Measurements from ENCODE around the gene NANOS2. TPM values are rescaled to one million over a fixed set of nuclear protein-coding genes. Genes with fewer than 3 reads are reported as not detected.
A peak's percentile ranks its signal among the peaks of the same experiment; 100 is the strongest.

The NANOS2 gene
- total and polyA plus RNA-seq, 2 of the 13 experiments (the other 11 are each of a cell fraction or from before 2014, with no cell fraction given), result not detected

DNA sequence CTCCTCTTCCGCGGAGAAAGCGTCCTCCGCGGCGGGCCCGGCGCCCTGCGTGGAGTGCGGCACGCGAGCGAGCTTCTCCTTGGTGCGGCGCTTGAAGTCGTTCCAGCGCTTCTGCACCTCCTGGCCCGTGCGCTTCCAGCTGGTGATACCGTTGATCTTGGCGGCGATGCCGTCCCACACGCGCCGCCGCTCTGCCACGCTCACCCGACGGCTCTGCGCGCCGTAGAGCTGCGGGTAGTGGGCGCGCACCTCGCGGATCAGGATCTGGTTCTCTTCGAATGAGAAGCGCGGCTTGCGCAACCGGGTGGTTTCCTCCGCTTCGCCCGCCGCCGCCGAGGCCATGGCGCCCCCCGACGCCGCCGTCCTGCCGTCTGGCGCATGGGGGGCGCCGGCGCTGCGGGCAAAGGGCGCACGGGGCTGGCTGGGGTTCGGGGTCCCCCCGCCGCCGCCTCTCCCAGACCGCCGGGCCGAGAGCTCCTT is 13.1 kb downstream of the NANOS2 start (continued):
- TF ChIP-seq ZSCAN5A (CRISPR knock-in tag; IDR thresholded peaks at IDR 0.05; ENCODE audit: borderline replicate concordance) (no peak), MXI1 (IDR thresholded peaks at IDR 0.05; ENCODE audit: borderline replicate concordance, low read depth, low read length) (no peak), RAD21 (CRISPR knock-in tag; IDR thresholded peaks at IDR 0.05) (peak; percentile 15; the same call in 1 of the 2 replicates), CREM (IDR thresholded peaks at IDR 0.05) (no peak), CREM (CRISPR knock-in tag; IDR thresholded peaks at IDR 0.05) (no peak), ATF1 (CRISPR knock-in tag; IDR thresholded peaks at IDR 0.05) (no peak), GABPB1 (CRISPR knock-in tag; IDR thresholded peaks at IDR 0.05) (no peak; the same call in 1 of the 2 replicates), PAX8 (CRISPR knock-in tag; IDR thresholded peaks at IDR 0.05; ENCODE audit: borderline replicate concordance) (no peak), ELF3 (CRISPR knock-in tag; IDR thresholded peaks at IDR 0.05) (no peak), CAMTA2 (CRISPR knock-in tag; IDR thresholded peaks at IDR 0.05; ENCODE audit: borderline replicate concordance) (no peak), ZNF33A (CRISPR knock-in tag; IDR thresholded peaks at IDR 0.05; ENCODE audit: borderline replicate concordance) (no peak), HIC2 (CRISPR knock-in tag; IDR thresholded peaks at IDR 0.05; ENCODE audit: low read depth) (no peak), SALL1 (CRISPR knock-in tag; IDR thresholded peaks at IDR 0.05) (peak; percentile 69), HDAC2 (CRISPR knock-in tag; IDR thresholded peaks at IDR 0.05) (no peak)
- TF ChIP-seq, protein P1, sequence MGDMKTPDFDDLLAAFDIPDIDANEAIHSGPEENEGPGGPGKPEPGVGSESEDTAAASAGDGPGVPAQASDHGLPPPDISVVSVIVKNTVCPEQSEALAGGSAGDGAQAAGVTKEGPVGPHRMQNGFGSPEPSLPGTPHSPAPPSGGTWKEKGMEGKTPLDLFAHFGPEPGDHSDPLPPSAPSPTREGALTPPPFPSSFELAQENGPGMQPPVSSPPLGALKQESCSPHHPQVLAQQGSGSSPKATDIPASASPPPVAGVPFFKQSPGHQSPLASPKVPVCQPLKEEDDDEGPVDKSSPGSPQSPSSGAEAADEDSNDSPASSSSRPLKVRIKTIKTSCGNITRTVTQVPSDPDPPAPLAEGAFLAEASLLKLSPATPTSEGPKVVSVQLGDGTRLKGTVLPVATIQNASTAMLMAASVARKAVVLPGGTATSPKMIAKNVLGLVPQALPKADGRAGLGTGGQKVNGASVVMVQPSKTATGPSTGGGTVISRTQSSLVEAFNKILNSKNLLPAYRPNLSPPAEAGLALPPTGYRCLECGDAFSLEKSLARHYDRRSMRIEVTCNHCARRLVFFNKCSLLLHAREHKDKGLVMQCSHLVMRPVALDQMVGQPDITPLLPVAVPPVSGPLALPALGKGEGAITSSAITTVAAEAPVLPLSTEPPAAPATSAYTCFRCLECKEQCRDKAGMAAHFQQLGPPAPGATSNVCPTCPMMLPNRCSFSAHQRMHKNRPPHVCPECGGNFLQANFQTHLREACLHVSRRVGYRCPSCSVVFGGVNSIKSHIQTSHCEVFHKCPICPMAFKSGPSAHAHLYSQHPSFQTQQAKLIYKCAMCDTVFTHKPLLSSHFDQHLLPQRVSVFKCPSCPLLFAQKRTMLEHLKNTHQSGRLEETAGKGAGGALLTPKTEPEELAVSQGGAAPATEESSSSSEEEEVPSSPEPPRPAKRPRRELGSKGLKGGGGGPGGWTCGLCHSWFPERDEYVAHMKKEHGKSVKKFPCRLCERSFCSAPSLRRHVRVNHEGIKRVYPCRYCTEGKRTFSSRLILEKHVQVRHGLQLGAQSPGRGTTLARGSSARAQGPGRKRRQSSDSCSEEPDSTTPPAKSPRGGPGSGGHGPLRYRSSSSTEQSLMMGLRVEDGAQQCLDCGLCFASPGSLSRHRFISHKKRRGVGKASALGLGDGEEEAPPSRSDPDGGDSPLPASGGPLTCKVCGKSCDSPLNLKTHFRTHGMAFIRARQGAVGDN (CRISPR knock-in tag; IDR thresholded peaks at IDR 0.05), result peak; percentile 81
- TF ChIP-seq, protein P2, sequence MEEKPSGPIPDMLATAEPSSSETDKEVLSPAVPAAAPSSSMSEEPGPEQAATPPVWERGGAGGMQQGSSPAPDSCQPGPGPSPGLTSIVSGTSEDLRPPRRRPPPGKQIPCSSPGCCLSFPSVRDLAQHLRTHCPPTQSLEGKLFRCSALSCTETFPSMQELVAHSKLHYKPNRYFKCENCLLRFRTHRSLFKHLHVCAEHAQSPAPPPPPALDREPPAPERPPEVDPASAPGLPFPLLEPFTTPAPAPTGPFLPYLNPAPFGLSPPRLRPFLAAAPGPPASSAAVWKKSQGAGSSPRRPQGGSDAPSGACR (CRISPR knock-in tag; IDR thresholded peaks at IDR 0.05), result no peak
- TF ChIP-seq, protein P3, sequence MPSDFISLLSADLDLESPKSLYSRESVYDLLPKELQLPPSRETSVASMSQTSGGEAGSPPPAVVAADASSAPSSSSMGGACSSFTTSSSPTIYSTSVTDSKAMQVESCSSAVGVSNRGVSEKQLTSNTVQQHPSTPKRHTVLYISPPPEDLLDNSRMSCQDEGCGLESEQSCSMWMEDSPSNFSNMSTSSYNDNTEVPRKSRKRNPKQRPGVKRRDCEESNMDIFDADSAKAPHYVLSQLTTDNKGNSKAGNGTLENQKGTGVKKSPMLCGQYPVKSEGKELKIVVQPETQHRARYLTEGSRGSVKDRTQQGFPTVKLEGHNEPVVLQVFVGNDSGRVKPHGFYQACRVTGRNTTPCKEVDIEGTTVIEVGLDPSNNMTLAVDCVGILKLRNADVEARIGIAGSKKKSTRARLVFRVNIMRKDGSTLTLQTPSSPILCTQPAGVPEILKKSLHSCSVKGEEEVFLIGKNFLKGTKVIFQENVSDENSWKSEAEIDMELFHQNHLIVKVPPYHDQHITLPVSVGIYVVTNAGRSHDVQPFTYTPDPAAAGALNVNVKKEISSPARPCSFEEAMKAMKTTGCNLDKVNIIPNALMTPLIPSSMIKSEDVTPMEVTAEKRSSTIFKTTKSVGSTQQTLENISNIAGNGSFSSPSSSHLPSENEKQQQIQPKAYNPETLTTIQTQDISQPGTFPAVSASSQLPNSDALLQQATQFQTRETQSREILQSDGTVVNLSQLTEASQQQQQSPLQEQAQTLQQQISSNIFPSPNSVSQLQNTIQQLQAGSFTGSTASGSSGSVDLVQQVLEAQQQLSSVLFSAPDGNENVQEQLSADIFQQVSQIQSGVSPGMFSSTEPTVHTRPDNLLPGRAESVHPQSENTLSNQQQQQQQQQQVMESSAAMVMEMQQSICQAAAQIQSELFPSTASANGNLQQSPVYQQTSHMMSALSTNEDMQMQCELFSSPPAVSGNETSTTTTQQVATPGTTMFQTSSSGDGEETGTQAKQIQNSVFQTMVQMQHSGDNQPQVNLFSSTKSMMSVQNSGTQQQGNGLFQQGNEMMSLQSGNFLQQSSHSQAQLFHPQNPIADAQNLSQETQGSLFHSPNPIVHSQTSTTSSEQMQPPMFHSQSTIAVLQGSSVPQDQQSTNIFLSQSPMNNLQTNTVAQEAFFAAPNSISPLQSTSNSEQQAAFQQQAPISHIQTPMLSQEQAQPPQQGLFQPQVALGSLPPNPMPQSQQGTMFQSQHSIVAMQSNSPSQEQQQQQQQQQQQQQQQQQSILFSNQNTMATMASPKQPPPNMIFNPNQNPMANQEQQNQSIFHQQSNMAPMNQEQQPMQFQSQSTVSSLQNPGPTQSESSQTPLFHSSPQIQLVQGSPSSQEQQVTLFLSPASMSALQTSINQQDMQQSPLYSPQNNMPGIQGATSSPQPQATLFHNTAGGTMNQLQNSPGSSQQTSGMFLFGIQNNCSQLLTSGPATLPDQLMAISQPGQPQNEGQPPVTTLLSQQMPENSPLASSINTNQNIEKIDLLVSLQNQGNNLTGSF (CRISPR knock-in tag; IDR thresholded peaks at IDR 0.05), result 0 out of 2 replicates have a peak, but pooled peaks have one; percentile 46

All from HepG2 (cell line).